A673 (cell line): ENCODE measurements around the gene INTS4. TPM values are rescaled to one million over a fixed set of nuclear protein-coding genes. Genes with fewer than 3 reads are reported as not detected.
"Not testable (repeated sequence)": the region's sequence is repeated elsewhere in the genome, so short reads cannot be mapped to it uniquely, and the experiment has no call there.

Experiments used
- BruUV-seq: library from RNA; stranded (reverse); fragments of 400-500 nt; replicated peaks from 2 replicates; lab custom pipeline; 2021; lab: Mats Ljungman, UMichigan
- CTCF ChIA-PET: fragments of 300-600 bp; sonication (Branson Sonifier 250); formaldehyde crosslinking; loops from one replicate; lab custom pipeline; 2022; ENCODE audit warnings: antibody characterized with exemption; lab: Charles Lee
- POLR2A ChIA-PET: fragments of 300-600 bp; sonication (Branson Sonifier 250); formaldehyde crosslinking; loops from one replicate; lab custom pipeline; 2022; ENCODE audit warnings: antibody characterized with exemption; ENCODE audit not compliant: low non-redundant PET; lab: Charles Lee
- DNase-seq: peaks from one replicate; pipeline ENCODE4 v3.0.0-alpha.2; 2015; ENCODE audit warnings: low spot score
- H3K27ac ChIP-seq: fragments of 200-600 bp; sonication (generic); 2 replicates; pipeline ENCODE4 v1.5.1; 2016; ENCODE audit warnings: mixed run types, low read depth, mild to moderate bottlenecking, mixed read lengths, antibody characterized with exemption, low read length; ENCODE audit not compliant: poor library complexity, severe bottlenecking
- H3K27me3 ChIP-seq: fragments of 200-600 bp; sonication (generic); replicated peaks from 2 replicates; pipeline ENCODE4 v1.6.1; 2017; ENCODE audit warnings: mixed run types, low read depth, mild to moderate bottlenecking, mixed read lengths, antibody characterized with exemption, low read length; ENCODE audit not compliant: insufficient read depth, poor library complexity
- H3K36me3 ChIP-seq: fragments of 200-600 bp; sonication (generic); 2 replicates; pipeline ENCODE4 v1.6.1; 2016; ENCODE audit warnings: mixed run types, mild to moderate bottlenecking, mixed read lengths, antibody characterized with exemption, low read length; ENCODE audit not compliant: insufficient read depth, poor library complexity, severe bottlenecking
- H3K4me1 ChIP-seq: fragments of 200-600 bp; sonication (generic); 2 replicates; pipeline ENCODE4 v1.6.1; 2017; ENCODE audit warnings: mixed run types, mild to moderate bottlenecking, mixed read lengths, antibody characterized with exemption, low read length; ENCODE audit not compliant: insufficient read depth, poor library complexity, severe bottlenecking
- H3K4me3 ChIP-seq: fragments of 200-600 bp; sonication (generic); 2 replicates; pipeline ENCODE4 v1.5.1; 2016; ENCODE audit warnings: low read depth, mixed run types, mild to moderate bottlenecking, mixed read lengths, low read length; ENCODE audit not compliant: poor library complexity, severe bottlenecking
- H3K9me3 ChIP-seq: fragments of 200-600 bp; sonication (generic); 2 replicates; pipeline ENCODE4 v1.6.1; 2016; ENCODE audit warnings: mixed run types, low read depth, mild to moderate bottlenecking, mixed read lengths, antibody characterized with exemption, low read length; ENCODE audit not compliant: poor library complexity, severe bottlenecking
- EZH2 ChIP-seq: fragments of 200-600 bp; sonication (generic); IDR thresholded peaks from 2 replicates; pipeline ENCODE4 v1.6.1; 2017; ENCODE audit warnings: borderline replicate concordance, low read depth, mild to moderate bottlenecking, mixed read lengths, antibody characterized with exemption, low read length; ENCODE audit not compliant: poor library complexity, severe bottlenecking
- intact Hi-C: fragments of 100-400 bp; cut with micrococcal nuclease; formaldehyde crosslinking; loops from one replicate; pipeline ENCODE4 v1.10.0; 2022; ENCODE audit not compliant: unreplicated experiment
- total RNA-seq: library from RNA; stranded (reverse); gene quantifications from 2 replicates; pipeline ENCODE4 v1.2.3, GENCODE V29; 2021
- TF ChIP-seq, protein P1 (sequence below): fragments of 300-800, 200-600 bp; sonication (generic); conservative IDR thresholded peaks from 2 replicates; pipeline ENCODE4 v1.5.1; 2017; ENCODE audit warnings: low read depth, mild to moderate bottlenecking, antibody characterized with exemption, low read length, moderate library complexity, mixed read lengths

Gene INTS4
- total RNA-seq, 1 experiment from 2014 or later = 66.1 TPM

GRCh38 chr11:77990981-77991380 is 3.5 kb downstream of the INTS4 start:
- intact Hi-C loops = loop anchor here (10.0 kb wide), 1 partner anchor 356 kb away; the partner anchor contains the start of gene CLNS1A
- no peak for DNase-seq
- CTCF ChIA-PET = no interaction called here
- POLR2A ChIA-PET = no interaction called here
- no peak overlapping the region for H3K27ac ChIP-seq
- H3K4me1 ChIP-seq = peaks cover 9% of the 10 kb centered on the region
- H3K9me3 ChIP-seq = no peaks in the 10 kb centered on the region
- BruUV-seq = no TSS peak
- H3K27me3 ChIP-seq = no peaks in the 10 kb centered on the region
- H3K36me3 ChIP-seq = peaks cover 25% of the 10 kb centered on the region
- TF ChIP-seq, protein P1, sequence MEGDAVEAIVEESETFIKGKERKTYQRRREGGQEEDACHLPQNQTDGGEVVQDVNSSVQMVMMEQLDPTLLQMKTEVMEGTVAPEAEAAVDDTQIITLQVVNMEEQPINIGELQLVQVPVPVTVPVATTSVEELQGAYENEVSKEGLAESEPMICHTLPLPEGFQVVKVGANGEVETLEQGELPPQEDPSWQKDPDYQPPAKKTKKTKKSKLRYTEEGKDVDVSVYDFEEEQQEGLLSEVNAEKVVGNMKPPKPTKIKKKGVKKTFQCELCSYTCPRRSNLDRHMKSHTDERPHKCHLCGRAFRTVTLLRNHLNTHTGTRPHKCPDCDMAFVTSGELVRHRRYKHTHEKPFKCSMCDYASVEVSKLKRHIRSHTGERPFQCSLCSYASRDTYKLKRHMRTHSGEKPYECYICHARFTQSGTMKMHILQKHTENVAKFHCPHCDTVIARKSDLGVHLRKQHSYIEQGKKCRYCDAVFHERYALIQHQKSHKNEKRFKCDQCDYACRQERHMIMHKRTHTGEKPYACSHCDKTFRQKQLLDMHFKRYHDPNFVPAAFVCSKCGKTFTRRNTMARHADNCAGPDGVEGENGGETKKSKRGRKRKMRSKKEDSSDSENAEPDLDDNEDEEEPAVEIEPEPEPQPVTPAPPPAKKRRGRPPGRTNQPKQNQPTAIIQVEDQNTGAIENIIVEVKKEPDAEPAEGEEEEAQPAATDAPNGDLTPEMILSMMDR = no peak
- no peak for TF ChIP-seq EZH2
- no peak overlapping the region for H3K4me3 ChIP-seq

GRCh38 chr11:77986456-77986855 is 8.0 kb downstream of the INTS4 start:
- BruUV-seq, intact Hi-C loops, H3K4me1 ChIP-seq, H3K4me3 ChIP-seq, H3K27me3 ChIP-seq, H3K9me3 ChIP-seq, POLR2A ChIA-PET, H3K27ac ChIP-seq, DNase-seq, CTCF ChIA-PET: not testable (repeated sequence)
- H3K36me3 ChIP-seq = peaks cover 25% of the 10 kb centered on the region

DNA sequence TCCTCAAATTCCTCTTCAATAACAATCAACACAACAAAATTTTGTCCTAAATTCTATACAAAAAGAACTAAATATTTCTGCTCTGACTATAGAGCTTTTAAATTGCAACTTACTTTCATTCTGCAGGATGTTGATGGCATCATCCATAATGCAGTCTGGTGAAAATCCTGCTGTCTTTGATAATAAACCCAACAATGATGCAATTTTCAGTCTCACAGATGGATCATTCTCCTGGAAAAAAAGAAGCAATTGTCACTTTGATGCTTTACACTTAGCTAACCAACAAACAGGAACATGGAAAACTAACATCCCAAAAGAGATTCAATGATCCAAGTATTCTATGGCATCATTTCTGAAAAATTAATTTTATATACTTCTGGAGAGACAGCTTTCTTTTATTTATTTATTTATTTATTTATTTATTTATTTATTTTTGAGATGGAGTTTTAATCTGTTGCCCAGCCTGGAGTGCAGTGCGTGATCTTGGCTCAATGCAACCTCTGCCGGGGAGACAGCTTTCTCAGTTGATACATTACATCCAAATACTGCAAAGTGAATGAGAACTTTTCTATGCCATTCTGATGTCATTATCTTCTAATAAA is 13.0 kb downstream of the INTS4 start:
- Histone ChIP-seq H3K27me3 (no peaks in the 10 kb centered on the region), H3K36me3 (peaks cover 29% of the 10 kb centered on the region), H3K9me3 (no peaks in the 10 kb centered on the region), H3K4me3 (no peak overlapping the region), H3K4me1 (no peaks in the 10 kb centered on the region), H3K27ac (no peak overlapping the region)
- intact Hi-C loops = no loop called here
- no TSS peak for BruUV-seq
- TF ChIP-seq, protein P1 = no peak
- no peak for TF ChIP-seq EZH2
- POLR2A ChIA-PET = no interaction called here
- CTCF ChIA-PET = no interaction called here
- DNase-seq = no peak

DNA sequence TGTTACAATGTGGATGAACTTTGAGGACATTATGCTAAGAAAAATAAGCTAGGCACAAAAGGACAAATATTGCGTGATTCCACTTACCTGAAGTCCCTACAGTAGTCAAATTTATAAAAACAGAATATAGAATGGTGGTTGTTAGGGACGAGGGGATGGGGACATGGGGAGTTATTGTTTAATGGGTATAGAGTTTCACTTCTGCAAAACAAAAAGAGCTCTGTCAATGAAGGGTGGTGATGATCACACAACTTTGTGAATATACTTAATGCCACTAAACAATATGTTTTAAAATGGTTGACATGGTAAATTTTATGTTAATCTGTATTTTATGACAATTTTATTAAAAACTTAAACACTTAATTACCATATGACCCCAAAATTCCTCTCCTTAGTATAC is 26.1 kb downstream of the INTS4 start:
- CTCF ChIA-PET = no interaction called here
- no TSS peak for BruUV-seq
- Histone ChIP-seq H3K27ac (no peak overlapping the region), H3K36me3 (no peaks in the 10 kb centered on the region), H3K4me3 (no peak overlapping the region), H3K27me3 (no peaks in the 10 kb centered on the region), H3K9me3 (no peaks in the 10 kb centered on the region), H3K4me1 (no peaks in the 10 kb centered on the region)
- DNase-seq = no peak
- POLR2A ChIA-PET = interaction anchor here (0.8 kb wide), 1 partner anchor 17 kb away, joined by 3 read pairs; no protein-coding TSS in a partner anchor
- intact Hi-C loops = no loop called here
- TF ChIP-seq, protein P1 = no peak
- no peak for TF ChIP-seq EZH2
